NT2/D1 (cell line): ENCODE measurements around the gene RBM47.

Source experiments
- SUZ12 ChIP-seq: IDR thresholded peaks from 2 replicates; pipeline ENCODE4 v1.6.1; 2011; ENCODE audit not compliant: insufficient read length, insufficient read depth; ENCODE audit errors: extremely low read depth
- YY1 ChIP-seq: IDR thresholded peaks from 2 replicates; pipeline ENCODE4 v1.6.1; 2011; ENCODE audit not compliant: insufficient read length, insufficient read depth
- ZNF274 ChIP-seq: IDR thresholded peaks from 2 replicates; pipeline ENCODE4 v1.6.1; 2011; ENCODE audit warnings: mild to moderate bottlenecking, low read depth, low read length

GRCh38 chr4:40434126-40434687 is 195.5 kb downstream of the RBM47 start:
- TF ChIP-seq YY1 (no peak), ZNF274 (no peak), SUZ12 (no peak)
